Prostate gland (tissue), 2 donors: ENCODE results near the gene IFITM10.

Source experiments
- CTCF ChIP-seq, 4 experiments: fragments of 200-600 bp in 2 of 4; fragments of 450-650 bp in 2 of 4; sonication (generic) in 2 of 4; IDR thresholded peaks; 1 replicate in 3 of 4; 2 replicates in 1 of 4; pipeline ENCODE4 v1.5.1; 2016 to 2019; ENCODE audit warnings: antibody characterized with exemption in 4 of 4, mild to moderate bottlenecking in 2 of 4, moderate library complexity in 2 of 4
- POLR2A ChIP-seq: fragments of 450-650 bp; IDR thresholded peaks from one replicate; pipeline ENCODE4 v1.6.1; 2016; ENCODE audit warnings: antibody characterized with exemption, mild to moderate bottlenecking

- TF ChIP-seq POLR2A: no peak
- TF ChIP-seq CTCF (IDR thresholded peaks at IDR 0.05): no peak
Measured at GRCh38 chr11:1753229-1753928, 3.0 kb upstream of the IFITM10 start.
